ENCODE data around the gene MINPP1. TPM values are rescaled to one million over a fixed set of nuclear protein-coding genes. Genes with fewer than 3 reads are reported as not detected.

MINPP1 gene
- polyA plus RNA-seq, 1 experiment: 24.6 TPM

DNA sequence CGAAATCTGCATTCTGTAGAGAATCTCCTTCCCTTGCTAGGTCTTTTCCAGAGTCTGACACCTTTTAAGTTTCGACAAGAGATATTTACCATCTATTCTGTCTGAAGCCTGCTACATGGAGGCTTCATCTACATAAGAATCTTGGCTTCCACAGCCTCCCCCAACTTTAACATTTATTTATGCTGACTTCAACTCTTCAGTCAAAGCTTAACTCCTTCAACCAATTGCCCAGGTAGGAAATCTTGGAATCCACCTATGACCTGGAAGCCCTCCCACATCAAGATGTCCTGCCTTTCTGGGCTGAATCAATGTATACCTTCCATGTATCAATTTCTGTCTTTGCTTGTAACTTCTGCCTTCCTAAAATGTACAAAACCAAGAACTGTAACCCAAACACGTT, 54.7 kb downstream of the MINPP1 start:
- Histone ChIP-seq H3K27me3 (ENCODE audit: control insufficient read depth, insufficient read depth, low read length) (no peaks in the 10 kb centered on the region), H3K4me3 (ENCODE audit: low read depth, low read length) (no peak overlapping the region), H3K27ac (ENCODE audit: low read depth, low read length) (no peak overlapping the region), H3K9me3 (ENCODE audit: control insufficient read depth, insufficient read depth, low read length) (peaks cover 14% of the 10 kb centered on the region)
- POLR2A ChIA-PET: no interaction called here
- TF ChIP-seq, protein P1, sequence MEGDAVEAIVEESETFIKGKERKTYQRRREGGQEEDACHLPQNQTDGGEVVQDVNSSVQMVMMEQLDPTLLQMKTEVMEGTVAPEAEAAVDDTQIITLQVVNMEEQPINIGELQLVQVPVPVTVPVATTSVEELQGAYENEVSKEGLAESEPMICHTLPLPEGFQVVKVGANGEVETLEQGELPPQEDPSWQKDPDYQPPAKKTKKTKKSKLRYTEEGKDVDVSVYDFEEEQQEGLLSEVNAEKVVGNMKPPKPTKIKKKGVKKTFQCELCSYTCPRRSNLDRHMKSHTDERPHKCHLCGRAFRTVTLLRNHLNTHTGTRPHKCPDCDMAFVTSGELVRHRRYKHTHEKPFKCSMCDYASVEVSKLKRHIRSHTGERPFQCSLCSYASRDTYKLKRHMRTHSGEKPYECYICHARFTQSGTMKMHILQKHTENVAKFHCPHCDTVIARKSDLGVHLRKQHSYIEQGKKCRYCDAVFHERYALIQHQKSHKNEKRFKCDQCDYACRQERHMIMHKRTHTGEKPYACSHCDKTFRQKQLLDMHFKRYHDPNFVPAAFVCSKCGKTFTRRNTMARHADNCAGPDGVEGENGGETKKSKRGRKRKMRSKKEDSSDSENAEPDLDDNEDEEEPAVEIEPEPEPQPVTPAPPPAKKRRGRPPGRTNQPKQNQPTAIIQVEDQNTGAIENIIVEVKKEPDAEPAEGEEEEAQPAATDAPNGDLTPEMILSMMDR (IDR thresholded peaks at IDR 0.05; ENCODE audit: low read depth, low read length): no peak
- CTCF ChIA-PET: no interaction called here
- DNase-seq (ENCODE audit: low read depth, low spot score): no peak

DNA sequence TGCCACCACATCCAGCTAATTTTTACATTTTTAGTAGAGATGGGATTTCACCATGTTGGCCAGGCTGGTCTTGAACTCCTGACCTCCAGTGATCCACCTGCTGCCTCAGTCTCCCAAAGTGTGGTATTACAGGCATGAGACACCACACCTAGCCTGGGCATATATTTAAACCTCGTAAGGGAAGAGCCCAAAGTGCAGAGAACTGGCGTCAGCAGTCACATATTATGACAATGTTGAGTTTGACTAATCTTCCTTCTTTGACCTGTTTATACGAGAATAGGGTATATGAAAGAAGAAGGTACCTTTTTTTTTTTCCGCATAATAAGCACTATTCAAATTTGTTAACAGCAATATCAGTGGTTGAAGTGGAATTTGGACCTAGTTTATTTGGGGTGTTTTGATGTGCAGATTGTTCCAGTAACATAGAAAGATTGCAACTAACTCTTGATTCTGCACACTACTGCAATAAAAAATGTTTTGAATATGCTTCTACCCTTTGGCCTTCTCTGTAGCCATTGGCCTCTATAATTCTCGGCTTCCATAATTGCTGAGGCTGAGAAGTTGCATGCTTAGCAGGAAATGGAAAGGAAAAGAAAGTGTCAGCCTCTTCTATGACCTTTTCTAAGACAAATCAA, 55.9 kb downstream of the MINPP1 start:
- DNase-seq (ENCODE audit: low read depth, low spot score): no peak
- Histone ChIP-seq H3K4me3 (ENCODE audit: low read depth, low read length) (no peak overlapping the region), H3K9me3 (ENCODE audit: control insufficient read depth, insufficient read depth, low read length) (peaks cover 17% of the 10 kb centered on the region), H3K27me3 (ENCODE audit: control insufficient read depth, insufficient read depth, low read length) (no peaks in the 10 kb centered on the region), H3K27ac (ENCODE audit: low read depth, low read length) (no peak overlapping the region)
- TF ChIP-seq, protein P1 (IDR thresholded peaks at IDR 0.05; ENCODE audit: low read depth, low read length): no peak
- CTCF ChIA-PET: no interaction called here
- POLR2A ChIA-PET: no interaction called here

GRCh38 chr10:87562750-87563149, 58.1 kb downstream of the MINPP1 start:
- CTCF ChIA-PET: interaction anchor here (0.7 kb wide), 1 partner anchor 1003 kb away, joined by 5 read pairs; no protein-coding TSS in a partner anchor
- DNase-seq (ENCODE audit: low read depth, low spot score): no peak
- H3K27ac ChIP-seq (ENCODE audit: low read depth, low read length): no peak overlapping the region
- no peaks in the 10 kb centered on the region for H3K27me3 ChIP-seq (ENCODE audit: control insufficient read depth, insufficient read depth, low read length)
- peaks cover 20% of the 10 kb centered on the region for H3K9me3 ChIP-seq (ENCODE audit: control insufficient read depth, insufficient read depth, low read length)
- TF ChIP-seq, protein P1 (IDR thresholded peaks at IDR 0.05; ENCODE audit: low read depth, low read length): no peak
- POLR2A ChIA-PET: interaction anchor here (0.6 kb wide), 1 partner anchor 1047 kb away, joined by 3 read pairs; no protein-coding TSS in a partner anchor
- H3K4me3 ChIP-seq (ENCODE audit: low read depth, low read length): no peak overlapping the region

DNA sequence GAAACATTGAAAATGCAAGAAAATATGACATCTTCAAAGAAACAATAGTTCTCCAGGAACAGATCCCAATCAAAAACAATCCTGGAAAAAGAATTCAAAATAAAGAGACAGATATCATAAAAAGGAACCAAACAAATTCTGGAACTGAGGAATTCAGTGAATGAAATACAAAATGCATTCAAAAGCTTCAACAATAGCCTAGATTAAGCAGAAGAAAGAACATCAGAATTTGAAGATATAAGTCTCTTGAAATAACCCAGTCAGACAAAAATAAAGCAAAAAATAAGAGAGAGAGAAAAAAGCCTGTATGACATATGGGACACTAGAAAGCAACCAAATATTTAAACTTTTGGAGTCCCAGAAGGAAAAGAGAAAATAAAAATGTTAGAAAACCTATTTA, 60.3 kb downstream of the MINPP1 start:
- ChIA-PET POLR2A (no interaction called here), CTCF (no interaction called here)
- no peaks in the 10 kb centered on the region for H3K27me3 ChIP-seq (ENCODE audit: control insufficient read depth, insufficient read depth, low read length)
- no peak overlapping the region for H3K4me3 ChIP-seq (ENCODE audit: low read depth, low read length)
- TF ChIP-seq, protein P1 (IDR thresholded peaks at IDR 0.05; ENCODE audit: low read depth, low read length): no peak
- H3K27ac ChIP-seq (ENCODE audit: low read depth, low read length): no peak overlapping the region
- H3K9me3 ChIP-seq (ENCODE audit: control insufficient read depth, insufficient read depth, low read length): peaks cover 20% of the 10 kb centered on the region
- no peak for DNase-seq (ENCODE audit: low read depth, low spot score)

GRCh38 chr10:87575851-87576250, 71.2 kb downstream of the MINPP1 start:
- POLR2A ChIA-PET: no interaction called here
- TF ChIP-seq, protein P1 (IDR thresholded peaks at IDR 0.05; ENCODE audit: low read depth, low read length): no peak
- no peaks in the 10 kb centered on the region for H3K9me3 ChIP-seq (ENCODE audit: control insufficient read depth, insufficient read depth, low read length)
- DNase-seq (ENCODE audit: low read depth, low spot score): no peak
- no peaks in the 10 kb centered on the region for H3K27me3 ChIP-seq (ENCODE audit: control insufficient read depth, insufficient read depth, low read length)
- H3K27ac ChIP-seq (ENCODE audit: low read depth, low read length): no peak overlapping the region
- CTCF ChIA-PET: no interaction called here
- H3K4me3 ChIP-seq (ENCODE audit: low read depth, low read length): no peak overlapping the region
